ENCODE measurements around the gene CADM4.

The CADM4 gene

DNA sequence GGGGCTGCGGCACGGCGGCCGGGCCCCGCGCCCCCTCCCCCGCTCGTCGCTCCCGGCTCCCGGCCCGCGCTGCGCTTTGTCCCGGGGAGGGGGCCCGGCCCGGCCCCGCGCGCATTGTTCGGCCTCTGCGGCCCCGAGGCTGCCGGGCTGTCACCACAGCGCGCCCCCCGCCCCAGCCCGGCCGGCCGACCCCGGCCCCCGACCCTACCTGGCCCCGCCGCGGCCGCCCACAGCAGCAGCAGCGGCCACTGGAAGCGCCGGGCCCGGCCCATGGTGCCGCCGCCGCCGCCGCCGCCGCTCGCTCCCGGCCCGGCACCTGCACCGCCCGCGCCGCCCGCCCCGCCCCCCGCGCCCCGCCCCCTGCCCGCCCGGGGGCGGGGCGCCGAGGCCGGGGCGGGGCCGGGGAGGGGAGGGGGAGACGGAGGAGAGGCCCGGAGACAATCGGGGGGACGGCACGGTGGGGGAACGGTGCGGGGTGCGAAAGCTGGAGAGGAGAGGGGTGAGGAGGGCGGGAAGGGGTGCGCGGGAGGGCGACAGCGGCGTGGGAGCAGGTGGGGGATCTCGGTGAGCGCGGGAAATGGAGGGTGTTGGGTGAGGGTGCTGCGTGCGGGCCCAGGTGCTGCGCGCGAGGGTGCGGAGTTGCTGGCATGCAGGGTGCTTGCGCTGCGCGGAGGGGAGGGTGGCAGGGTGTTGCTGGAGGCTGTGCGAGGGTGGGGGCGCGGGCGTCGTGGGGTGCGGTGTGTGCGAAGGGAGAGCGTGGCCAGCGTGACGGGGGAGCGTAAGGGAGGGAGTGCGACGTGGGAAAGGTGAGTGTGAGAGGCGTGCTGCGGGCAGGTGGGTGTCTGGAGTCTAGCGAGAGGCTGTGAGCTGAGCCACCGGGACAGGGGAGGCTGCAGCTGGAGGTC is at the start of gene CADM4:
CADM4 (minus strand) TSS at position 332 of the 905 bp plus-strand sequence; CDS start at position 272, 60 bp downstream.
- TF ChIP-seq RARB (CRISPR knock-in tag; IDR thresholded peaks at IDR 0.05), result no peak
- TF ChIP-seq ZNF8 (CRISPR knock-in tag; IDR thresholded peaks at IDR 0.05), result no peak
- ATAC-seq, result peak; percentile 48

DNA sequence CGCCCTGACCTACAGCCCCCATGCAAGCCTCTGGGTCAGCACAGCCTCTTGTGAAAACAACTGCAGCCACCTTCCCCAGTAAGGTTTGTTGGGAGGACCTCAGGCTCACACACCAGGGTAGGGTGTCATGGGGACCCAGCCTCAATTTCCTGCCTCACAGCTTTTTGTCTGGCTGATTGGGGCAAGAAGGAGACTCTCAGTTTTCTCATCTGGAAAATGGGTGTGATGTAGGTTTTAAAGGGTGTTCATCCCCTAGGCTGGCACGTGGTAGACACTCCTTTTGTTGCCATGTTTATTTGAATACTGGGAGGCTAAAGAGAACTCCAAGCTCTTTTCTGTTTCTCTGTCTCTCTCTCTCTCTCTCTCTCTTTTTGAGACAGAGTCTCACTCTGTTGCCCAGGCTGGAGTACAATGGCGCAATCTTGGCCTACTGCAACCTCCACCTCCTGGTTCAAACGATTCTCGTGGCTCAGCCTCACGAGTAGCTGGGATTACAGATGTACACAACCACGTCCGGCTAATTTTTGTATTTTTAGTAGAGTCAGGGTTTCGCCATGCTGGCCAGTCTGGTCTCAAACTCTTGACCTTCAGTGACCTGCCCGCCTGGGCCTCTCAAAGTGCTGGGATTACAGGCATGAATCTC is 48.5 kb upstream of the CADM4 start:
- no peak for ATAC-seq
- TF ChIP-seq OSR1 (CRISPR knock-in tag; IDR thresholded peaks at IDR 0.05) (no peak), GLIS3 (CRISPR knock-in tag; IDR thresholded peaks at IDR 0.05) (no peak), ARNTL (CRISPR knock-in tag; IDR thresholded peaks at IDR 0.05; ENCODE audit: borderline replicate concordance, low read depth) (no peak), POU6F1 (CRISPR knock-in tag; IDR thresholded peaks at IDR 0.05; ENCODE audit: borderline replicate concordance, low read depth) (no peak), CSRNP3 (CRISPR knock-in tag; IDR thresholded peaks at IDR 0.05) (no peak), CSDC2 (CRISPR knock-in tag; IDR thresholded peaks at IDR 0.05) (no peak), CREB5 (CRISPR knock-in tag; IDR thresholded peaks at IDR 0.05; ENCODE audit: low read depth) (no peak), ZFP30 (CRISPR knock-in tag; IDR thresholded peaks at IDR 0.05) (no peak), ZFP3 (CRISPR knock-in tag; IDR thresholded peaks at IDR 0.05) (no peak), BACH2 (CRISPR knock-in tag; IDR thresholded peaks at IDR 0.05; ENCODE audit: borderline replicate concordance) (no peak), ESRRG (CRISPR knock-in tag; IDR thresholded peaks at IDR 0.05) (no peak), TSHZ2 (CRISPR knock-in tag; IDR thresholded peaks at IDR 0.05) (no peak), PPARA (CRISPR knock-in tag; IDR thresholded peaks at IDR 0.05; ENCODE audit: borderline replicate concordance) (no peak), ZC3H10 (CRISPR knock-in tag; IDR thresholded peaks at IDR 0.05) (no peak), ISL1 (CRISPR knock-in tag; IDR thresholded peaks at IDR 0.05) (no peak), ZNF70 (CRISPR knock-in tag; IDR thresholded peaks at IDR 0.05) (no peak), ZNF8 (CRISPR knock-in tag; IDR thresholded peaks at IDR 0.05) (no peak)
- TF ChIP-seq, protein P1, sequence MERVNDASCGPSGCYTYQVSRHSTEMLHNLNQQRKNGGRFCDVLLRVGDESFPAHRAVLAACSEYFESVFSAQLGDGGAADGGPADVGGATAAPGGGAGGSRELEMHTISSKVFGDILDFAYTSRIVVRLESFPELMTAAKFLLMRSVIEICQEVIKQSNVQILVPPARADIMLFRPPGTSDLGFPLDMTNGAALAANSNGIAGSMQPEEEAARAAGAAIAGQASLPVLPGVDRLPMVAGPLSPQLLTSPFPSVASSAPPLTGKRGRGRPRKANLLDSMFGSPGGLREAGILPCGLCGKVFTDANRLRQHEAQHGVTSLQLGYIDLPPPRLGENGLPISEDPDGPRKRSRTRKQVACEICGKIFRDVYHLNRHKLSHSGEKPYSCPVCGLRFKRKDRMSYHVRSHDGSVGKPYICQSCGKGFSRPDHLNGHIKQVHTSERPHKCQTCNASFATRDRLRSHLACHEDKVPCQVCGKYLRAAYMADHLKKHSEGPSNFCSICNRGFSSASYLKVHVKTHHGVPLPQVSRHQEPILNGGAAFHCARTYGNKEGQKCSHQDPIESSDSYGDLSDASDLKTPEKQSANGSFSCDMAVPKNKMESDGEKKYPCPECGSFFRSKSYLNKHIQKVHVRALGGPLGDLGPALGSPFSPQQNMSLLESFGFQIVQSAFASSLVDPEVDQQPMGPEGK (CRISPR knock-in tag; IDR thresholded peaks at IDR 0.05; ENCODE audit: borderline replicate concordance), result no peak

- ATAC-seq, result peak; percentile 45
- no peak for TF ChIP-seq ZFP3 (CRISPR knock-in tag; IDR thresholded peaks at IDR 0.05)
- no peak for TF ChIP-seq RARB (CRISPR knock-in tag; IDR thresholded peaks at IDR 0.05)
- TF ChIP-seq ARNTL (CRISPR knock-in tag; IDR thresholded peaks at IDR 0.05; ENCODE audit: borderline replicate concordance, low read depth), result no peak
- no peak for TF ChIP-seq SNAI2 (CRISPR knock-in tag; IDR thresholded peaks at IDR 0.05)
- TF ChIP-seq ISL1 (CRISPR knock-in tag; IDR thresholded peaks at IDR 0.05), result no peak
- TF ChIP-seq ZNF70 (CRISPR knock-in tag; IDR thresholded peaks at IDR 0.05), result no peak
- no peak for TF ChIP-seq ZC3H10 (CRISPR knock-in tag; IDR thresholded peaks at IDR 0.05)
- TF ChIP-seq CREB5 (CRISPR knock-in tag; IDR thresholded peaks at IDR 0.05; ENCODE audit: low read depth), result no peak
- TF ChIP-seq PPARA (CRISPR knock-in tag; IDR thresholded peaks at IDR 0.05; ENCODE audit: borderline replicate concordance), result no peak
- no peak for TF ChIP-seq GLIS3 (CRISPR knock-in tag; IDR thresholded peaks at IDR 0.05)
- no peak for TF ChIP-seq ZFP30 (CRISPR knock-in tag; IDR thresholded peaks at IDR 0.05)
- no peak for TF ChIP-seq TSHZ2 (CRISPR knock-in tag; IDR thresholded peaks at IDR 0.05)
Measured at GRCh38 chr19:43687660-43687997, 48.0 kb upstream of the CADM4 start.
